PC-9 (cell line): ENCODE results near the gene MT1G.
"Not testable (repeated sequence)": the region's sequence is repeated elsewhere in the genome, so short reads cannot be mapped to it uniquely, and the experiment has no call there.

Experiments
- EZH2 ChIP-seq: fragments of 200-600 bp; sonication (generic); IDR thresholded peaks from 2 replicates; pipeline ENCODE4 v1.8.0; 2017; ENCODE audit warnings: antibody characterized with exemption, low read depth
- TF ChIP-seq, protein P1 (sequence below): fragments of 200-600 bp; sonication (generic); conservative IDR thresholded peaks from 2 replicates; pipeline ENCODE4 v1.6.1; 2017; ENCODE audit warnings: mixed run types, antibody characterized with exemption, mild to moderate bottlenecking, moderate library complexity

- TF ChIP-seq, protein P1, sequence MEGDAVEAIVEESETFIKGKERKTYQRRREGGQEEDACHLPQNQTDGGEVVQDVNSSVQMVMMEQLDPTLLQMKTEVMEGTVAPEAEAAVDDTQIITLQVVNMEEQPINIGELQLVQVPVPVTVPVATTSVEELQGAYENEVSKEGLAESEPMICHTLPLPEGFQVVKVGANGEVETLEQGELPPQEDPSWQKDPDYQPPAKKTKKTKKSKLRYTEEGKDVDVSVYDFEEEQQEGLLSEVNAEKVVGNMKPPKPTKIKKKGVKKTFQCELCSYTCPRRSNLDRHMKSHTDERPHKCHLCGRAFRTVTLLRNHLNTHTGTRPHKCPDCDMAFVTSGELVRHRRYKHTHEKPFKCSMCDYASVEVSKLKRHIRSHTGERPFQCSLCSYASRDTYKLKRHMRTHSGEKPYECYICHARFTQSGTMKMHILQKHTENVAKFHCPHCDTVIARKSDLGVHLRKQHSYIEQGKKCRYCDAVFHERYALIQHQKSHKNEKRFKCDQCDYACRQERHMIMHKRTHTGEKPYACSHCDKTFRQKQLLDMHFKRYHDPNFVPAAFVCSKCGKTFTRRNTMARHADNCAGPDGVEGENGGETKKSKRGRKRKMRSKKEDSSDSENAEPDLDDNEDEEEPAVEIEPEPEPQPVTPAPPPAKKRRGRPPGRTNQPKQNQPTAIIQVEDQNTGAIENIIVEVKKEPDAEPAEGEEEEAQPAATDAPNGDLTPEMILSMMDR = not testable (repeated sequence)
- not testable (repeated sequence) for TF ChIP-seq EZH2
Measured at GRCh38 chr16:56623184-56623583, 44.7 kb downstream of the MT1G start.
